Chondrocyte (in vitro differentiated cells): ENCODE results near the gene MAP3K19. TPM values are rescaled to one million over a fixed set of nuclear protein-coding genes. Genes with fewer than 3 reads are reported as not detected.
A peak's percentile ranks its signal among the peaks of the same experiment; 100 is the strongest.

ENCODE experiments used
- DNase-seq: peaks from one replicate; pipeline ENCODE4 v3.0.0; 2021; ENCODE audit warnings: mixed read lengths, low spot score
- H3K27ac Mint-ChIP-seq: one replicate; pipeline ENCODE4 v1.8.0; 2021; ENCODE audit warnings: mild to moderate bottlenecking, moderate library complexity, mixed read lengths; ENCODE audit not compliant: unreplicated experiment
- H3K27me3 Mint-ChIP-seq: 2 replicates; pipeline ENCODE4 v1.8.0; 2021; ENCODE audit warnings: low read depth, mixed read lengths
- H3K36me3 Mint-ChIP-seq: 2 replicates; pipeline ENCODE4 v1.8.0; 2021; ENCODE audit warnings: low read depth, mixed read lengths
- H3K4me1 Mint-ChIP-seq: 2 replicates; pipeline ENCODE4 v1.8.0; 2021; ENCODE audit warnings: low read depth, mild to moderate bottlenecking, mixed read lengths
- H3K4me3 Mint-ChIP-seq: one replicate; pipeline ENCODE4 v1.8.0; 2021; ENCODE audit warnings: mild to moderate bottlenecking, moderate library complexity, mixed read lengths; ENCODE audit not compliant: unreplicated experiment
- H3K9me3 Mint-ChIP-seq: 2 replicates; pipeline ENCODE4 v1.8.0; 2021; ENCODE audit warnings: low read depth, mixed read lengths
- CTCF ChIP-seq: fragments of 200-600 bp; sonication (generic); IDR thresholded peaks from 2 replicates; pipeline ENCODE4 v1.5.0; 2021; ENCODE audit warnings: antibody characterized with exemption, mild to moderate bottlenecking, moderate library complexity
- total RNA-seq: library from RNA; stranded (reverse); gene quantifications from 3 replicates; pipeline ENCODE4 v1.2.1, GENCODE V29; 2021

Gene MAP3K19
- total RNA-seq, 1 donor from 2014 or later, result not detected

GRCh38 chr2:134933732-134934131 is 113.5 kb downstream of the MAP3K19 start:
- peaks cover 40% of the 10 kb centered on the region for H3K4me1 Mint-ChIP-seq
- no peak for TF ChIP-seq CTCF
- no peaks in the 10 kb centered on the region for H3K9me3 Mint-ChIP-seq

GRCh38 chr2:134932864-134933526 is 114.3 kb downstream of the MAP3K19 start:
- Mint-ChIP-seq H3K4me3 (peak overlapping the region; percentile 36), H3K4me1 (peaks cover 44% of the 10 kb centered on the region), H3K27me3 (no peaks in the 10 kb centered on the region), H3K27ac (peak overlapping the region; percentile 73), H3K9me3 (no peaks in the 10 kb centered on the region), H3K36me3 (peaks cover 2% of the 10 kb centered on the region)
- TF ChIP-seq CTCF, result no peak
- no peak for DNase-seq

More at GRCh38 chr2:134933732-134934131, 113.5 kb downstream of the MAP3K19 start:
- Mint-ChIP-seq H3K27ac (no peak overlapping the region), H3K4me3 (no peak overlapping the region), H3K27me3 (no peaks in the 10 kb centered on the region), H3K36me3 (peaks cover 2% of the 10 kb centered on the region)
- DNase-seq, result no peak

GRCh38 chr2:134927195-134927594 is 120.1 kb downstream of the MAP3K19 start:
- Mint-ChIP-seq H3K27me3 (no peaks in the 10 kb centered on the region), H3K27ac (peak overlapping the region; percentile 27), H3K4me1 (peaks cover 51% of the 10 kb centered on the region), H3K4me3 (no peak overlapping the region), H3K9me3 (no peaks in the 10 kb centered on the region), H3K36me3 (peaks cover 3% of the 10 kb centered on the region)
- TF ChIP-seq CTCF, result no peak
- DNase-seq, result no peak

GRCh38 chr2:134926231-134926931 is 120.9 kb downstream of the MAP3K19 start:
- DNase-seq, result no peak
- Mint-ChIP-seq H3K27me3 (no peaks in the 10 kb centered on the region), H3K4me1 (peaks cover 54% of the 10 kb centered on the region), H3K4me3 (no peak overlapping the region), H3K27ac (peak overlapping the region; percentile 45), H3K9me3 (no peaks in the 10 kb centered on the region), H3K36me3 (peaks cover 3% of the 10 kb centered on the region)
- no peak for TF ChIP-seq CTCF

GRCh38 chr2:134924912-134925311 is 122.3 kb downstream of the MAP3K19 start:
- Mint-ChIP-seq H3K27me3 (no peaks in the 10 kb centered on the region), H3K27ac (no peak overlapping the region), H3K36me3 (peaks cover 3% of the 10 kb centered on the region), H3K9me3 (no peaks in the 10 kb centered on the region), H3K4me3 (no peak overlapping the region), H3K4me1 (peaks cover 62% of the 10 kb centered on the region)
- no peak for DNase-seq
- no peak for TF ChIP-seq CTCF
